PFSK-1 (cell line): Measurements from ENCODE around the gene SCNM1.

Source experiments
- POLR2AphosphoS5 ChIP-seq: IDR thresholded peaks from 2 replicates; pipeline ENCODE4 v1.6.1; 2012; ENCODE audit warnings: low read depth, mild to moderate bottlenecking, control low read depth, low read length, moderate library complexity
- SIN3A ChIP-seq: IDR thresholded peaks from 2 replicates; pipeline ENCODE4 v1.6.1; 2012; ENCODE audit warnings: mild to moderate bottlenecking, low read length, moderate library complexity, borderline replicate concordance; ENCODE audit not compliant: insufficient read depth
- TAF1 ChIP-seq: IDR thresholded peaks from 2 replicates; pipeline ENCODE4 v1.6.1; 2012; ENCODE audit warnings: low read length, control low read depth, borderline replicate concordance; ENCODE audit not compliant: insufficient read depth
- TF ChIP-seq, protein P1 (sequence below), 2 experiments: IDR thresholded peaks; 2 replicates each; pipeline versions ENCODE4 v1.6.1 to v1.8.0; 2011 to 2012; ENCODE audit warnings: low read depth in 2 of 2, low read length in 2 of 2, control low read depth in 1 of 2, inconsistent platforms in 1 of 2, mild to moderate bottlenecking in 1 of 2, moderate library complexity in 1 of 2; ENCODE audit not compliant: insufficient read depth in 1 of 2

DNA sequence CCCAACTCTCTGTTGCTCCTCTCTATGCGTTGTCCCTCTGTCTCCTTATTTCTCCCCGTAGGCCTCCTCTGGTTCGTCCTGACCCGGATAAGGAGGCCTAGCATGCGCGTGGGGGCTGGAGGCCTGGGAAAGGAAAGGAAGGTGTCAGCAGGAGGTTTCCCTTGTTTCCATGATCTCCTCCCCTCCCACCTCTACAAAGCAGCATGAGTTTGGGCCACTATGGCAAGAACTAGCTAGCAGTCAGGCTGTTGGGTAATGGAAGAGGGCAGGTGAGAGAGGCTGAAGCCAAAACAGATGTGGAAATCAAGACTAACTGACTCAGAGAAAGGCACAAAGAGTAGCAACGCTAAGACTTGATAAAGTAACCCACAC, 18.8 kb upstream of the SCNM1 start:
- TF ChIP-seq POLR2AphosphoS5 (no peak; the same call in 1 of the 2 replicates), SIN3A (no peak), TAF1 (no peak)
- TF ChIP-seq, protein P1, sequence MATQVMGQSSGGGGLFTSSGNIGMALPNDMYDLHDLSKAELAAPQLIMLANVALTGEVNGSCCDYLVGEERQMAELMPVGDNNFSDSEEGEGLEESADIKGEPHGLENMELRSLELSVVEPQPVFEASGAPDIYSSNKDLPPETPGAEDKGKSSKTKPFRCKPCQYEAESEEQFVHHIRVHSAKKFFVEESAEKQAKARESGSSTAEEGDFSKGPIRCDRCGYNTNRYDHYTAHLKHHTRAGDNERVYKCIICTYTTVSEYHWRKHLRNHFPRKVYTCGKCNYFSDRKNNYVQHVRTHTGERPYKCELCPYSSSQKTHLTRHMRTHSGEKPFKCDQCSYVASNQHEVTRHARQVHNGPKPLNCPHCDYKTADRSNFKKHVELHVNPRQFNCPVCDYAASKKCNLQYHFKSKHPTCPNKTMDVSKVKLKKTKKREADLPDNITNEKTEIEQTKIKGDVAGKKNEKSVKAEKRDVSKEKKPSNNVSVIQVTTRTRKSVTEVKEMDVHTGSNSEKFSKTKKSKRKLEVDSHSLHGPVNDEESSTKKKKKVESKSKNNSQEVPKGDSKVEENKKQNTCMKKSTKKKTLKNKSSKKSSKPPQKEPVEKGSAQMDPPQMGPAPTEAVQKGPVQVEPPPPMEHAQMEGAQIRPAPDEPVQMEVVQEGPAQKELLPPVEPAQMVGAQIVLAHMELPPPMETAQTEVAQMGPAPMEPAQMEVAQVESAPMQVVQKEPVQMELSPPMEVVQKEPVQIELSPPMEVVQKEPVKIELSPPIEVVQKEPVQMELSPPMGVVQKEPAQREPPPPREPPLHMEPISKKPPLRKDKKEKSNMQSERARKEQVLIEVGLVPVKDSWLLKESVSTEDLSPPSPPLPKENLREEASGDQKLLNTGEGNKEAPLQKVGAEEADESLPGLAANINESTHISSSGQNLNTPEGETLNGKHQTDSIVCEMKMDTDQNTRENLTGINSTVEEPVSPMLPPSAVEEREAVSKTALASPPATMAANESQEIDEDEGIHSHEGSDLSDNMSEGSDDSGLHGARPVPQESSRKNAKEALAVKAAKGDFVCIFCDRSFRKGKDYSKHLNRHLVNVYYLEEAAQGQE (IDR thresholded peaks at IDR 0.05; ENCODE audit: insufficient read depth in 1 of 2, low read depth in 2 of 2, low read length in 2 of 2): no peak
